BE2C (cell line): ENCODE results near the gene HACD4.

Source experiments
- DNase-seq: peaks from one replicate; pipeline ENCODE4 v3.0.0-alpha.2; 2020
- H3K27me3 ChIP-seq: fragments of 250-450 bp; sonication (Bioruptor Pico); 2 replicates; pipeline ENCODE4 v1.5.1; 2020; ENCODE audit warnings: mild to moderate bottlenecking
- H3K36me3 ChIP-seq: fragments of 250-450 bp; sonication (Bioruptor Pico); 2 replicates; pipeline ENCODE4 v1.5.1; 2020; ENCODE audit warnings: mild to moderate bottlenecking
- H3K4me1 ChIP-seq: fragments of 250-450 bp; sonication (Bioruptor Pico); 2 replicates; pipeline ENCODE4 v1.5.1; 2020
- H3K4me3 ChIP-seq: 2 replicates; pipeline ENCODE4 v1.5.1; 2011; ENCODE audit warnings: low read depth, low read length
- H3K9me3 ChIP-seq: fragments of 250-450 bp; sonication (Bioruptor Pico); 2 replicates; pipeline ENCODE4 v1.5.1; 2020
- CTCF ChIP-seq: IDR thresholded peaks from 2 replicates; pipeline ENCODE4 v1.5.1; 2012; ENCODE audit warnings: mild to moderate bottlenecking, low read depth, low read length

Gene HACD4

DNA sequence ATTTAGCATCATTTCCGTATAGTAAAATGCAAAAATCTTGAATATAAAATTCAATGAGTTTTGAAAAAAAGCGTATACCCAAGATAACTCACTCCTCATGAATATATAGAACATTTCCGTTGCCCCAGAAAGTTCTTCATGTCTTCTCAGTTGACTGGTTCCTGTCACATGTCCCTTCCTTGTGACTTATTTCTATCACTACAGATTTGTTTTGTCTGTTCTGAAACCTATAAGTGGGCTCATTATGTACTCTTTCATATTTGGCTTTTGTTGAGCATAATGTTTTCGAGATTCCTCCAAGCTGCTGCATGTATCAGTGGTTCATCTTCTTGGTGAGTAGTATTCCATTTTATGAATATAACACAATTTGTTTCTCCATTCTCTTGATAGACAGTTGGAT lies 11.0 kb upstream of the HACD4 start:
- Histone ChIP-seq H3K4me1 (no peaks in the 10 kb centered on the region), H3K27me3 (no peaks in the 10 kb centered on the region), H3K9me3 (no peaks in the 10 kb centered on the region), H3K36me3 (no peaks in the 10 kb centered on the region), H3K4me3 (no peak overlapping the region)
- no peak for TF ChIP-seq CTCF
- no peak for DNase-seq

DNA sequence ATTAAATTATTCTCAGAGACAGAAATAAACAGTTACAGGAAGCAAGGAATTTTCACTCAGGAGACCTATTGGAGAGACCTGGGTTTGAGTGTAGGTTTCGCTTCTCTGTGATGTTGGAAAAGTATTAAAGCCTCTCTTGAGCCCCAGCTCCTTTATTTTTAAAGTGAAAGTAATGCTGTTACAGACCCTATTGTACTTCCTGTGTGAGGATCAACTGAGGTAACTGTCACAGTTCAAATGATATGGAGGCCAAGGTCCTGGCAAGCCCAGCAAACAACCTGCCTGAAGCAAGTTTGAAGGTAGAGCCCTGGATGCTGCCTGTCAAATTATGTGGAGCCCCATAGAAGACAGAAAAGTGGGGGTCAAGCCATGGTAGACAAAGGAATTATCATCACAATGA lies 7.9 kb upstream of the HACD4 start:
- TF ChIP-seq CTCF = no peak
- no peaks in the 10 kb centered on the region for H3K4me1 ChIP-seq
- H3K4me3 ChIP-seq = no peak overlapping the region
- no peak for DNase-seq
- H3K36me3 ChIP-seq = no peaks in the 10 kb centered on the region
- H3K9me3 ChIP-seq = no peaks in the 10 kb centered on the region
- H3K27me3 ChIP-seq = no peaks in the 10 kb centered on the region

GRCh38 chr9:21037278-21037677 lies 5.8 kb upstream of the HACD4 start:
- Histone ChIP-seq H3K36me3 (no peaks in the 10 kb centered on the region), H3K4me3 (no peak overlapping the region), H3K27me3 (no peaks in the 10 kb centered on the region), H3K4me1 (no peaks in the 10 kb centered on the region), H3K9me3 (no peaks in the 10 kb centered on the region)
- TF ChIP-seq CTCF = no peak
- DNase-seq = no peak

DNA sequence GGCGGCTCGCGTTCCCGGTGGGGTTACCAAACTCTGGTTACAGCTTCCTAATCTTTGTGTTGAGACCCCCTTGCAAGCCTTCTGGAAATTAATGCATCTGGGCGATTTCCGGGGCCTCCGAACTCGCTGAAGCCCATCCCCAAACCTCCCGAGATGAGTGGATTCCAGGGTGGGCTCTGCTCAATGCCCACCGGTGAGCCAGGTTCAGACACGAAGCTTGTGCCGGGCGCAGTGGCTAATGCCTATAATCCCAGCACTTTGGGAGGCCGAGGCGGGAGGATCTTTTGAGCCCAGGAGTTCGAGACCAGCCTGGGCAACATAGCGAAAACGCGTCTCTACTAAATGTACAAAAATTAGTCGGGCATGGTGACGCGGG lies 356 bp upstream of the HACD4 start:
- H3K36me3 ChIP-seq = no peaks in the 10 kb centered on the region
- H3K27me3 ChIP-seq = no peaks in the 10 kb centered on the region
- no peaks in the 10 kb centered on the region for H3K9me3 ChIP-seq
- DNase-seq = no peak
- TF ChIP-seq CTCF = no peak
- no peak overlapping the region for H3K4me3 ChIP-seq
- no peaks in the 10 kb centered on the region for H3K4me1 ChIP-seq

GRCh38 chr9:21030389-21031035 lies 928 bp downstream of the HACD4 start:
- no peak for DNase-seq
- Histone ChIP-seq H3K4me1 (no peaks in the 10 kb centered on the region), H3K9me3 (no peaks in the 10 kb centered on the region), H3K27me3 (no peaks in the 10 kb centered on the region), H3K4me3 (no peak overlapping the region), H3K36me3 (no peaks in the 10 kb centered on the region)
- no peak for TF ChIP-seq CTCF

- no peak overlapping the region for H3K4me3 ChIP-seq
- no peaks in the 10 kb centered on the region for H3K27me3 ChIP-seq
- H3K9me3 ChIP-seq = no peaks in the 10 kb centered on the region
- no peaks in the 10 kb centered on the region for H3K4me1 ChIP-seq
- no peak for DNase-seq
- no peak for TF ChIP-seq CTCF
- H3K36me3 ChIP-seq = no peaks in the 10 kb centered on the region
Observed at GRCh38 chr9:21029661-21030060, 1.8 kb downstream of the HACD4 start.
